Naive thymus-derived CD4-positive, alpha-beta T cell (primary cell): ENCODE data around the gene GNA12. TPM values are rescaled to one million over a fixed set of nuclear protein-coding genes. Genes with fewer than 3 reads are reported as not detected.
A peak's percentile ranks its signal among the peaks of the same experiment; 100 is the strongest.

Experiments used
- ATAC-seq: fragments of 150-1000 bp; cut with Tn5 transposase; 2 replicates; pipeline ENCODE4 v1.10.0; 2021; ENCODE audit warnings: mild to moderate bottlenecking, moderate library complexity
- CTCF ChIA-PET: fragments of 350-600 bp; sonication (Branson Sonifier 250); formaldehyde crosslinking; loops from one replicate; lab custom pipeline; 2021; ENCODE audit warnings: antibody characterized with exemption; lab: Charles Lee
- POLR2A ChIA-PET: fragments of 350-600 bp; sonication (Branson Sonifier 250); formaldehyde crosslinking; loops from one replicate; lab custom pipeline; 2021; ENCODE audit warnings: antibody characterized with exemption, inconsistent platforms; lab: Charles Lee
- DNase-seq, 9 donors: peaks; one replicate each; pipeline versions ENCODE4 v3.0.0 to v3.0.0-alpha.2; 2020 to 2022; ENCODE audit warnings: mixed read lengths in 1 of 9
- H3K27ac ChIP-seq: one replicate; pipeline ENCODE4 v1.7.0; 2013; ENCODE audit warnings: mild to moderate bottlenecking, low read depth, low read length, moderate library complexity
- H3K27me3 ChIP-seq, 2 donors: one replicate each; pipeline ENCODE4 v1.7.0; 2013; ENCODE audit warnings: low read length in 2 of 2, mild to moderate bottlenecking in 2 of 2, moderate library complexity in 2 of 2; ENCODE audit not compliant: control insufficient read depth in 2 of 2, insufficient read depth in 2 of 2
- H3K36me3 ChIP-seq, 3 experiments: 1 replicate in 2 of 3; 2 replicates in 1 of 3; pipeline ENCODE4 v1.7.0; 2013; ENCODE audit warnings: low read length in 3 of 3, mild to moderate bottlenecking in 3 of 3, moderate library complexity in 1 of 3; ENCODE audit not compliant: insufficient read depth in 3 of 3, control insufficient read depth in 2 of 3
- H3K4me1 ChIP-seq, 2 donors: one replicate each; pipeline ENCODE4 v1.7.0; 2013; ENCODE audit warnings: low read length in 2 of 2, mild to moderate bottlenecking in 2 of 2, moderate library complexity in 1 of 2; ENCODE audit not compliant: control insufficient read depth in 2 of 2, insufficient read depth in 2 of 2
- H3K4me3 ChIP-seq: 2 replicates; pipeline ENCODE4 v1.7.0; 2013; ENCODE audit warnings: mild to moderate bottlenecking, low read length
- H3K9me3 ChIP-seq, 3 experiments: 1 replicate in 2 of 3; 2 replicates in 1 of 3; pipeline ENCODE4 v1.7.0; 2013; ENCODE audit warnings: low read length in 3 of 3; ENCODE audit not compliant: control insufficient read depth in 2 of 3
- H3K27ac Mint-ChIP-seq, 9 donors: one replicate each; pipeline ENCODE4 v1.8.0; 2020 to 2022; ENCODE audit warnings: mixed read lengths in 9 of 9, mild to moderate bottlenecking in 8 of 9, moderate library complexity in 5 of 9, inconsistent platforms in 2 of 9
- H3K27me3 Mint-ChIP-seq, 5 donors: one replicate each; pipeline ENCODE4 v1.8.0; 2021 to 2022; ENCODE audit warnings: mixed read lengths in 5 of 5, mild to moderate bottlenecking in 1 of 5
- H3K36me3 Mint-ChIP-seq, 5 donors: one replicate each; pipeline ENCODE4 v1.8.0; 2020 to 2022; ENCODE audit warnings: mixed read lengths in 5 of 5, mild to moderate bottlenecking in 3 of 5, inconsistent platforms in 1 of 5
- H3K4me1 Mint-ChIP-seq, 7 donors: one replicate each; pipeline ENCODE4 v1.8.0; 2020 to 2022; ENCODE audit warnings: mixed read lengths in 7 of 7, mild to moderate bottlenecking in 3 of 7, inconsistent platforms in 1 of 7
- H3K4me3 Mint-ChIP-seq, 10 donors: one replicate each; pipeline ENCODE4 v1.8.0; 2020 to 2022; ENCODE audit warnings: mild to moderate bottlenecking in 10 of 10, mixed read lengths in 10 of 10, moderate library complexity in 6 of 10, inconsistent platforms in 2 of 10
- H3K9me3 Mint-ChIP-seq, 11 donors: one replicate each; pipeline ENCODE4 v1.8.0; 2020 to 2022; ENCODE audit warnings: mixed read lengths in 11 of 11, mild to moderate bottlenecking in 4 of 11, inconsistent platforms in 1 of 11, moderate library complexity in 1 of 11
- intact Hi-C, 2 donors: fragments of 100-400 bp; cut with micrococcal nuclease; formaldehyde crosslinking; loops; one replicate each; pipeline ENCODE4 v1.15.1; 2023
- polyA plus RNA-seq, 2 donors: library from polyadenylated mRNA; unstranded; fragments of 300-500 nt; fragmentation: Illumina TruSeq; gene quantifications; one replicate each; pipeline ENCODE4 v1.2.3, GENCODE V29; 2021
- total RNA-seq, 6 experiments: library from RNA in 5 of 6; stranded (reverse) in 5 of 6; gene quantifications; 1 replicate in 5 of 6; 2 replicates in 1 of 6; pipeline ENCODE4 v1.2.3 and lab custom pipeline; 2021 to 2026

The GNA12 gene
- total and polyA plus RNA-seq, 7 experiments from 2014 or later, result 4.2 to 25.7 (median 18.5) TPM

DNA sequence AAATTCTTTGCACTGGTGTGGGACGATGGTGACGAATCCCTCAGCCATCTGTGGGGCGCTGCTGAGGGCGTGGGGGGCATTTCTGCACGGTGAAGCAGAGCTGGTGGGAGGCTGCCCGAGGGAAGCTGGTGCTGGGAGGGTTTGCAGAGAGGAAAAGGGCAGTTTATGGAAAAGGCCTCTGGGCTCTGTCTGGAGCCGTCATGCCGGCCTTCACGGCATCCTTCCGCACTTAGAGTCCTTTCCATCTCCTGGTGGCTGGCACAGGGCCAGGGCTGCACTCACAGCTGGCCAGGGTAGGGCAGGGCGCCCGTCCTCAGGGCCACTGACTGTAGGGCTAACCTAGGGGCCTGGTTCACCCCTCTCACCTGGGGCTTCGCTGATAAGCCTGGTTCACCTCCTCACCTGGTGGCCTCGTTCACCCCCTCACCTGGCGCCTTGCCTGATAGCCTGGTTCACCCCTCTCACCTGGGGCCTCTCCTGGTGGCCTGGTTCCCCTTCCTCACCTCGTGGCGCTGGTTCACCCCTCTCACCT is 156.7 kb downstream of the GNA12 start:
- POLR2A ChIA-PET, result no interaction called here

DNA sequence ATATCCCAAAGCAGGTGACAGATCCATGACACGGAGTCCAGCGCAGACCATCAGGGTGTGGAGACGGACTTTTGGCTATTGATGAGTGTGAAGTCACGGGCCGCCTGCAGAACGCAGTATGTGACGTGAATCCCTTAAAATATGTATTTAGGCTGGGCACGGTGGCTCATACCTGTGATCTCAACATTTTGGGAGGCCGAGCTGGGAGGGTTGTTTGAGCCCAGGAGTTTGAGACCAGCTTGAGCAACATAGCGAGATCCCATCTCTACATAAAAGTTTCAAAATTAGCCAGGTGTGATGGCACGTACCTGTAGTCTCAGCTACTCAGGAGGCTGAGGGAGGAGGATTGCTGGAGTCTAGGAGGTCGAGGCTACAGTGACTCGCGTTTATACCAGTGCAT is 158.0 kb downstream of the GNA12 start:
- Histone ChIP-seq H3K4me1 (peaks cover 0 to 11% of the 10 kb centered on the region in 2 donors), H3K4me3 (no peak overlapping the region), H3K27ac (no peak overlapping the region), H3K27me3 (peaks cover 7 to 11% of the 10 kb centered on the region in 2 donors), H3K9me3 (no peaks in the 10 kb centered on the region), H3K36me3 (no peaks in the 10 kb centered on the region)
- intact Hi-C loops, result no loop called here
- H3K4me1 Mint-ChIP-seq, result peaks cover 0 to 8% (median 5%) of the 10 kb centered on the region in 7 donors
- H3K4me3 Mint-ChIP-seq, result peak overlapping the region in 1 of 10 donors; percentile 21
- H3K9me3 Mint-ChIP-seq, result no peaks in the 10 kb centered on the region
- no peaks in the 10 kb centered on the region for H3K36me3 Mint-ChIP-seq
- DNase-seq (no peak), ATAC-seq (no peak)
- ChIA-PET CTCF (no interaction called here), POLR2A (no interaction called here)
- H3K27ac Mint-ChIP-seq, result no peak overlapping the region
- peaks cover 25 to 43% (median 30%) of the 10 kb centered on the region in 5 donors for H3K27me3 Mint-ChIP-seq

More for the DNA sequence above, 156.7 kb downstream of the GNA12 start:
- H3K27me3 ChIP-seq, result peaks cover 7 to 11% of the 10 kb centered on the region in 2 donors
- peaks cover 0 to 11% of the 10 kb centered on the region in 2 donors for H3K4me1 ChIP-seq
- peaks cover 0 to 8% (median 5%) of the 10 kb centered on the region in 7 donors for H3K4me1 Mint-ChIP-seq
- H3K36me3 ChIP-seq, result no peaks in the 10 kb centered on the region
- no peak overlapping the region for H3K4me3 ChIP-seq
- no peak overlapping the region for H3K27ac ChIP-seq
- H3K4me3 Mint-ChIP-seq, result peak overlapping the region in 2 of 10 donors; percentile 25 to 44
- no peaks in the 10 kb centered on the region for H3K9me3 Mint-ChIP-seq
- no peaks in the 10 kb centered on the region for H3K36me3 Mint-ChIP-seq
- no peaks in the 10 kb centered on the region for H3K9me3 ChIP-seq
- no peak for DNase-seq
- CTCF ChIA-PET, result interaction anchor here (0.6 to 0.7 kb wide), 2 partner anchors 108 to 199 kb away, joined by 3 read pairs; no protein-coding TSS in a partner anchor
- no peak for ATAC-seq
- peaks cover 25 to 49% (median 30%) of the 10 kb centered on the region in 5 donors for H3K27me3 Mint-ChIP-seq
- no peak overlapping the region for H3K27ac Mint-ChIP-seq
- intact Hi-C loops, result no loop called here

DNA sequence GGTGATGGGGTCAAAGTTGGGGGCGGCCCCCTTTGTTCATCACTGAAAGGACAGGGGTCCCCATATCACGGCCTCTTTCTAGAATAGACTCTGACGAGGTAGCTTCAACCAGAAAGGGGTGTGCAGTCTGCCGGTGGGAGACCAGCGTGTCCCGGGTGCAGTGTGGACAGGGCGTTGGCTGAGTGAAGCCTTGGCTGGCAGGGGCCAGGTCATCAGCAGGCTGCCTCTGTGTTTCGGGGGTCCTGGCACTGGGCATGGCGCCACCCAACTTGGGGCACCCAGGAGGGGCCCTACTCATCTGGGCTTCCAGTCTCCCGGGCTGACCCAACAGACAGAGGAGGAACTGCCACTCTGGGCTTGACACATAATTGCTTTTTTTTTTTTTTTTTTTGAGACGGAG is 159.6 kb downstream of the GNA12 start:
- no peak for DNase-seq
- Mint-ChIP-seq H3K4me1 (peaks cover 0 to 8% (median 5%) of the 10 kb centered on the region in 7 donors), H3K9me3 (no peaks in the 10 kb centered on the region), H3K27ac (no peak overlapping the region), H3K27me3 (peaks cover 16 to 27% (median 20%) of the 10 kb centered on the region in 5 donors), H3K4me3 (no peak overlapping the region), H3K36me3 (no peaks in the 10 kb centered on the region)
- no peak overlapping the region for H3K27ac ChIP-seq
- intact Hi-C loops, result no loop called here
- H3K4me3 ChIP-seq, result no peak overlapping the region
- POLR2A ChIA-PET, result no interaction called here
- no peaks in the 10 kb centered on the region for H3K9me3 ChIP-seq
- CTCF ChIA-PET, result no interaction called here
- no peaks in the 10 kb centered on the region for H3K36me3 ChIP-seq
- no peak for ATAC-seq
- H3K4me1 ChIP-seq, result peaks cover 0 to 11% of the 10 kb centered on the region in 2 donors
- peaks cover 7 to 9% of the 10 kb centered on the region in 2 donors for H3K27me3 ChIP-seq

DNA sequence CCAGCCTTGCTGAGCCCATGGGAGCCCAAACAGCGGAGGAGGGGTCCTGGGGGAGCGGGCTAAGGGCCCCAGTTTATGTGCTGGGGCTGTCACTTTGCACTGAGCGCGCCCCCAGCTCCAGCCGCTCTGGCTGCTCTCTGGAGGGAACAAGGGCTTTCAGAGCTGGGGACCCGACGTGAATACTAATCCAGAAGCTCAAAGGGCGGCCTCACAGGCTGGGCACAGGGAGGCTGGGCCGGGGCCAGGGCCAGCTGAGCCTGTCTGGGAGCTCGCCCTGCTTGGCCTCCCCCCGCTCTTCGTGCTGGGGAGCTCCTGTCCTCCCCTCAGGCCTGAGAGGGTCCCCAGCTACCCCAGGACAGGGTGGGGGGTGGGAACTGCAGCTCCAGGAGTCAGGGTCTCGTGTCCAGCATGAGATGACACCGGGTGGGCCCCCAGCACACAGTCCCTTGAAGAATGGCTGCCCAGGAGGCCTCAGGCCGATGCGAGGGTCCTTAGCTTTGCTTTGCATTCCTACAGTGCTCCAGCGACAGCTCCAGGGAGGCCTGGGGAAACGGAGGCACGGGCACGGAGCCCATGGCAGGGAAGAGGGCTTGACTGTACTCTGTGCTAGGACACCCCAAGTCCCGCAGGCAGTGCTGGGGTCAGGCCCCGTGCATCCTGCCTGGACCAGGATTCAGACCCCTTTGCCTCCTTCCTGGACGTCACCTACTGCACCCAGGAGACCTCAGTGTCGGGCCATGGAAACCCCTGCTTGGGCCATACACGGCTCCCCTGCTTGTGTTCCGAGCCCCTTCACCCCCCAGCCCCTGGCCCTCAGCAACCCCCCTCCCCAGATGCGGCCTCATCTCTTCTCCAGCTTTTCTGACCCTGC is 161.9 kb downstream of the GNA12 start:
- H3K4me1 Mint-ChIP-seq, result peaks cover 0 to 1% (median 0%) of the 10 kb centered on the region in 7 donors
- Histone ChIP-seq H3K9me3 (no peaks in the 10 kb centered on the region), H3K4me3 (no peak overlapping the region), H3K27ac (no peak overlapping the region), H3K4me1 (no peaks in the 10 kb centered on the region), H3K27me3 (no peaks in the 10 kb centered on the region), H3K36me3 (no peaks in the 10 kb centered on the region)
- POLR2A ChIA-PET, result no interaction called here
- H3K9me3 Mint-ChIP-seq, result no peaks in the 10 kb centered on the region
- intact Hi-C loops, result loop anchor here in 1 of 2 donors (2.0 kb wide), 1 partner anchor 231 kb away; no protein-coding TSS in a partner anchor
- H3K27me3 Mint-ChIP-seq, result peaks cover 7 to 12% (median 8%) of the 10 kb centered on the region in 5 donors
- CTCF ChIA-PET, result interaction anchor here (0.6 to 1.4 kb wide), 3 partner anchors 29 to 230 kb away, joined by 3 to 8 read pairs (median 5); no protein-coding TSS in a partner anchor
- H3K4me3 Mint-ChIP-seq, result no peak overlapping the region
- no peak overlapping the region for H3K27ac Mint-ChIP-seq
- DNase-seq, result no peak
- H3K36me3 Mint-ChIP-seq, result no peaks in the 10 kb centered on the region
- no peak for ATAC-seq

DNA sequence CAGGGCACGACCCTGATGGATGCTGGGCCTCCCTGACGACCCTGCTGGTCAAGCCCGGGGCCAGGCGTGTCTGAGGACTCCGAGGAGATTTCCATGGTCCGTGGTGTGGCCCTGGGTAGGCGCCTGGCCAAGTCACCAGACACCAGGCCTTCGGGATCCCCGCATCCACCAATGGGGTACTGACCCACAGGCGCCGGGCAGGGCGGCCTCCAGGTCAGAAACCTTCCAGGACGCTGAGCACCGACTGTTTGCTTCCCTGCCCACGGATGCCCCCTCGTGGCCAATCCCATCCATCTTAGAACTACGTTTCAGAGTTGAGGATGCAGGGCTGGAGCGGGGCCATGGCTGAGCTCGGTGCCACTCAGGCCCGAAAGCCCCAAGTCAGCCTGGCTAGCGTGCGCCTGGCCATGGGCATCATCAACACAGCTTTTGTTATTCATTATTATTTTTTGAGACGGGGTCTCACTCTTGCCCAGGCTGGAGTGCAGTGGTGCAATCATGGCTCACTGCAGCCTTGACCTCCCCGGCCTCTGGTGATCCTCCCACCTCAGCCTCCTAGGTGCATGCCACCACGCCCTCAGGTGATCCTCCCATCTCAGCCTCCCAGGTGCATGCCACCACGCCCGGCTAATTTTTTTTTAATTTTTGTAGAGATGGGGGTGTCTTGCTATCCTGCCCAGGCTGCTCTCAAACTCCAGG is 163.2 kb downstream of the GNA12 start:
- Histone ChIP-seq H3K9me3 (no peaks in the 10 kb centered on the region), H3K27ac (no peak overlapping the region), H3K4me3 (no peak overlapping the region), H3K36me3 (no peaks in the 10 kb centered on the region), H3K27me3 (no peaks in the 10 kb centered on the region), H3K4me1 (no peaks in the 10 kb centered on the region)
- Mint-ChIP-seq H3K36me3 (no peaks in the 10 kb centered on the region), H3K27me3 (peaks cover 1 to 6% (median 2%) of the 10 kb centered on the region in 5 donors), H3K4me1 (no peaks in the 10 kb centered on the region), H3K9me3 (no peaks in the 10 kb centered on the region), H3K27ac (no peak overlapping the region), H3K4me3 (no peak overlapping the region)
- ChIA-PET POLR2A (no interaction called here), CTCF (interaction anchor here (0.7 to 1.8 kb wide), 7 partner anchors 10 to 1482 kb away, joined by 3 to 5 read pairs (median 4); no protein-coding TSS in a partner anchor)
- DNase-seq, result peak in 7 of 9 donors; percentile 25 to 60 (median 32)
- ATAC-seq, result peak; percentile 74
- intact Hi-C loops, result loop anchor here in 1 of 2 donors (2.0 kb wide), 1 partner anchor 230 kb away; no protein-coding TSS in a partner anchor

- ATAC-seq, result no peak
Measured at GRCh38 chr7:2680256-2680655, 163.9 kb downstream of the GNA12 start.

More at GRCh38 chr7:2680256-2680655, 163.9 kb downstream of the GNA12 start:
- Mint-ChIP-seq H3K27ac (no peak overlapping the region), H3K27me3 (peaks cover 0 to 6% (median 0%) of the 10 kb centered on the region in 5 donors), H3K9me3 (no peaks in the 10 kb centered on the region), H3K4me3 (no peak overlapping the region), H3K36me3 (no peaks in the 10 kb centered on the region), H3K4me1 (no peaks in the 10 kb centered on the region)
- H3K36me3 ChIP-seq, result no peaks in the 10 kb centered on the region
- H3K27ac ChIP-seq, result no peak overlapping the region
- no peak overlapping the region for H3K4me3 ChIP-seq
- ChIA-PET POLR2A (no interaction called here), CTCF (interaction anchor here (1.0 to 1.8 kb wide), 5 partner anchors 9 to 230 kb away, joined by 3 to 5 read pairs (median 4); no protein-coding TSS in a partner anchor)
- no peaks in the 10 kb centered on the region for H3K9me3 ChIP-seq
- DNase-seq, result no peak
- H3K4me1 ChIP-seq, result no peaks in the 10 kb centered on the region
- intact Hi-C loops, result loop anchor here in 1 of 2 donors (2.0 kb wide), 1 partner anchor 229 kb away; no protein-coding TSS in a partner anchor
- H3K27me3 ChIP-seq, result no peaks in the 10 kb centered on the region
